C4-2B (cell line): Measurements from ENCODE around the gene MAP3K7.

Experiments used
- CTCF ChIP-seq: fragments of 450-650 bp; conservative IDR thresholded peaks from 2 replicates; pipeline ENCODE4 v1.5.1; 2017; ENCODE audit warnings: mild to moderate bottlenecking
- ZFX ChIP-seq: fragments of 450-650 bp; IDR thresholded peaks from 2 replicates; pipeline ENCODE4 v1.6.1; 2017

DNA sequence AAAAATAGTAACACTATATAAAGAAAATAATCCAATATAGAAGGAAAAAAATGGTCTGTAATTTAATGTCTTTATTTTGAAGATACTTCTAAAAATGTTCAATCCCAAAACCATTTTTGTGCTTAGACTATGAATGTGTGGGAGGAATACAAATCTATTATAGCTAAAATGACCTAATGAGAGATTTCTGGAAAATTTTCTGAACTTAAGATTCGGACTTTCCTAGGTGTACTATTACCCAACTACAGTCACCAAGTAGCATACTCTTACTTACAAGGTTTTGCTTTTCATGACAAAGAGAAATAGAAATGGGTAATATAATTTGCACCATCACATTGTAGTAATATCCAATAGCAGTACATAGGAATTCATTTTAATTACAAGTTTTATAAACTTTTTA is 29.9 kb downstream of the MAP3K7 start:
- TF ChIP-seq CTCF (no peak), ZFX (no peak)
